Measurements from ENCODE around the gene CFAP90. TPM values are rescaled to one million over a fixed set of nuclear protein-coding genes. Genes with fewer than 3 reads are reported as not detected.

Gene CFAP90, protein sequence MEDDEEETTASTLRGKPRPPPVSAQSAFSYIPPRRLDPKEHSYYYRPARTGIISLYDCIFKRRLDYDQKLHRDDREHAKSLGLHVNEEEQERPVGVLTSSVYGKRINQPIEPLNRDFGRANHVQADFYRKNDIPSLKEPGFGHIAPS
- total RNA-seq = 0.34 TPM in 1 of 2 replicates, not detected in the other

DNA sequence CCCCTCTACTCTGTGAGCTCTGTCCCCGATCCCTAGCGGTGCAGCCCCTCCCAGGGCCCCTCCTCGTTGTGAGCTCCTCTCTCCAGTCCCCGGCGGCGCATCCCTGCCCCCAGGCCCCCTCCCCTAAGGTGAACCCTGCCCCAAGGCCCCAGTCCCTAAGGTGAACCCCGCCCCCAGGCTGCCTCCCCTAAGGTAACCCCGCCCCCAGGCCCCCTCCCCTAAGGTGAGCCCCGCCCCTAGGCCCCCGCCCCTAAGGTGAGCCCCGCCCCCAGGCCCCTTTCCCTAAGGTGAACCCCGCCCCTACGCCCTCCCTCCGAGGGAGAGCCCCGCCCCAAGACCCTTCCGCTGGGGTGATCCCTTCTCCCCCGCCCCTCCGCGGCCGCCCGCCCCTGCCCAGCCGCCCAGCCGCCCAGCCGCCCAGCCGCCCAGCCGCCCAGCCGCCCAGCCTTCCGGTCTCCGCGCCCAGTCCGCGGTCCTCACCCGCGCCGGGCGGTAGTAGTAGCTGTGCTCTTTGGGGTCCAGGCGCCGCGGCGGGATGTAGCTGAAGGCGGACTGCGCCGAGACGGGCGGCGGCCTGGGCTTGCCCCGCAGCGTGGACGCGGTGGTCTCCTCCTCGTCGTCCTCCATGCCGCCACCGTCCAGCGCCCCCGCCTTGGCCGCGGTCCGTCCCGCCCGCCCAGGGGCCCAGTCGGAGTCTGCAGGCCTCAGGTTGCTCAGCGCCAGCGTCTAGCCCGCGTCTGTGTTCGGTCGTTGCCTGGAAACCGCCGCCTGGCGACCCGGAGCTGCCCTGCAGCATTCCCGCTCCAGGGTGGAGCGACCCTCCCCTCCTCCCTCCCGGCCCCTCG is at the start of gene CFAP90:
Gene CFAP90 (minus strand): TSS at position 739 of the 845 bp plus-strand sequence. CDS start 112 bp downstream, at position 627.
- Histone ChIP-seq H3K4me3 (ENCODE audit: low read depth, low read length) (peak within 1 kb of the TSS; percentile 61), H3K36me3 (ENCODE audit: control insufficient read depth, insufficient read depth, low read length) (no peaks in the 10 kb centered on the region), H3K27me3 (ENCODE audit: control insufficient read depth, insufficient read depth, low read length) (peaks cover 12% of the 10 kb centered on the region)
- TF ChIP-seq, protein P1, sequence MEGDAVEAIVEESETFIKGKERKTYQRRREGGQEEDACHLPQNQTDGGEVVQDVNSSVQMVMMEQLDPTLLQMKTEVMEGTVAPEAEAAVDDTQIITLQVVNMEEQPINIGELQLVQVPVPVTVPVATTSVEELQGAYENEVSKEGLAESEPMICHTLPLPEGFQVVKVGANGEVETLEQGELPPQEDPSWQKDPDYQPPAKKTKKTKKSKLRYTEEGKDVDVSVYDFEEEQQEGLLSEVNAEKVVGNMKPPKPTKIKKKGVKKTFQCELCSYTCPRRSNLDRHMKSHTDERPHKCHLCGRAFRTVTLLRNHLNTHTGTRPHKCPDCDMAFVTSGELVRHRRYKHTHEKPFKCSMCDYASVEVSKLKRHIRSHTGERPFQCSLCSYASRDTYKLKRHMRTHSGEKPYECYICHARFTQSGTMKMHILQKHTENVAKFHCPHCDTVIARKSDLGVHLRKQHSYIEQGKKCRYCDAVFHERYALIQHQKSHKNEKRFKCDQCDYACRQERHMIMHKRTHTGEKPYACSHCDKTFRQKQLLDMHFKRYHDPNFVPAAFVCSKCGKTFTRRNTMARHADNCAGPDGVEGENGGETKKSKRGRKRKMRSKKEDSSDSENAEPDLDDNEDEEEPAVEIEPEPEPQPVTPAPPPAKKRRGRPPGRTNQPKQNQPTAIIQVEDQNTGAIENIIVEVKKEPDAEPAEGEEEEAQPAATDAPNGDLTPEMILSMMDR (IDR thresholded peaks at IDR 0.05; ENCODE audit: insufficient read depth, low read length, poor library complexity, severe bottlenecking) = peak; percentile 59
- DNase-seq (ENCODE audit: low read depth) = no peak

DNA sequence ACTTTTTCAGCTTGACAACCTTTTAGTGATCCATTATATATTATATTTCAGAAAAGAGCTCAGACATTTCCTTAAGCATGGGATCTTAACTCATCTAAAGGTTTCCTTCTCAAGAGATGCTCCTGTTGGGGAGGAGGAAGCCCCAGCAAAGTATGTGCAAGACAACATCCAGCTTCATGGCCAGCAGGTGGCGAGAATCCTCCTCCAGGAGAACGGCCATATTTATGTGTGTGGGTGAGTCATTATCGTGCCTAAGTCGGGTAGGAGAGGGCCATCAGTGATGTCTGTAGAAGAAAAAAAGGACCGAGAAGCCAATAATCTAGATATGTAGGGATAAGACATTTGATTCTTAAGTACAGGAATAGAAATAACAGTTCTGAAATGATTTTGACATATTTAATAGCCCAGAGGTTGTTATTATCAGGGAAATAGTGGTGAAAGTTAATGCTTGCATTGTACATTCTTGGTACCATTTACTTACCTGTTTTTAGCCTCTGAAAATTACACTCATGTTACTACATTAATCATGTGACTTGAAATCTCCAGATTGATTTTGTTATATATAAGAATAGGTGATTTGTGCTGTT is 46.2 kb upstream of the CFAP90 start:
- H3K36me3 ChIP-seq (ENCODE audit: control insufficient read depth, insufficient read depth, low read length) = peaks cover 1% of the 10 kb centered on the region
- no peaks in the 10 kb centered on the region for H3K27me3 ChIP-seq (ENCODE audit: control insufficient read depth, insufficient read depth, low read length)
- TF ChIP-seq, protein P1 (IDR thresholded peaks at IDR 0.05; ENCODE audit: insufficient read depth, low read length, poor library complexity, severe bottlenecking) = peak; percentile 27
- no peak for DNase-seq (ENCODE audit: low read depth)
- H3K4me3 ChIP-seq (ENCODE audit: low read depth, low read length) = no peak overlapping the region

DNA sequence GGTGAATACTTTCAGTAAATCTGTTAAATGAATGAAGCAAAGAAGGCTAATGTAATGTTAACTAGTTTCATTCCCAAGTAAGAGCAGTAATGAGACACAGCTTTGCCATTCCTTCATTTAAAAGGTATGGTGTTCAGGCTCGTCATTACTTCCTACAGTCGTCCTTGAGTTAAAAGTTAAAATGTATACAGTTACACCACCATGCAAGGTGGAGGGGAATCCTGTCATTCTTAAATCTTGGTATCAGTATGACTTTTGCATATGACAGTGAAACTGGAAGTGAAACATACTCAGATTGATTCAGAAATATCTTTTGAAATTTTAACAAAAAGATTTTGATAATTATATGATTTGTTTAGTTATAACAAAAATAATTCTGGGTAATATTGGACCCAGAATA is 43.9 kb upstream of the CFAP90 start:
- Histone ChIP-seq H3K36me3 (ENCODE audit: control insufficient read depth, insufficient read depth, low read length) (peaks cover under 1% of the 10 kb centered on the region), H3K4me3 (ENCODE audit: low read depth, low read length) (no peak overlapping the region)

DNA sequence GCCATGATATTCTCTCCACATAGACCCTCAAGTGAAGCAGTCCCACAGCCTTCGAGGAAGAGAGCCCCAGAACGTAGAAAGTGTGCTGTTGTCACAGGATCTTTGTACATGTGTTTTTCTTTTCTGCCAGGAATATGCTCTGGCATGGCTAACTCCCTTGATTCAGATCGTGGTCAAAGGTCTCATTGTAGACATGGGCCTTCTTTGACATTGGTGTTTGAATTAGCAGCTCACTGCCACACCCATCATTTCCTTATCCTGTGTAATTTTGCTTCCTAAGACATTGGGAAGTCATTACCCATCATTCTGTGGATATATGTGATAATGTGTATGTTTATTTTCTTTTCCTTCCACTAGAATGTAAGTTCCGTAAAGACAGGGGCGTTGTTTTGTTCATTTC is 43.5 kb upstream of the CFAP90 start:
- TF ChIP-seq, protein P1 (IDR thresholded peaks at IDR 0.05; ENCODE audit: insufficient read depth, low read length, poor library complexity, severe bottlenecking) = no peak
- Histone ChIP-seq H3K36me3 (ENCODE audit: control insufficient read depth, insufficient read depth, low read length) (peaks cover 1% of the 10 kb centered on the region), H3K27me3 (ENCODE audit: control insufficient read depth, insufficient read depth, low read length) (no peaks in the 10 kb centered on the region), H3K4me3 (ENCODE audit: low read depth, low read length) (no peak overlapping the region)
- DNase-seq (ENCODE audit: low read depth) = no peak

More for the DNA sequence above, 43.9 kb upstream of the CFAP90 start:
- no peak for DNase-seq (ENCODE audit: low read depth)
- H3K27me3 ChIP-seq (ENCODE audit: control insufficient read depth, insufficient read depth, low read length) = no peaks in the 10 kb centered on the region
- TF ChIP-seq, protein P1 (IDR thresholded peaks at IDR 0.05; ENCODE audit: insufficient read depth, low read length, poor library complexity, severe bottlenecking) = no peak

DNA sequence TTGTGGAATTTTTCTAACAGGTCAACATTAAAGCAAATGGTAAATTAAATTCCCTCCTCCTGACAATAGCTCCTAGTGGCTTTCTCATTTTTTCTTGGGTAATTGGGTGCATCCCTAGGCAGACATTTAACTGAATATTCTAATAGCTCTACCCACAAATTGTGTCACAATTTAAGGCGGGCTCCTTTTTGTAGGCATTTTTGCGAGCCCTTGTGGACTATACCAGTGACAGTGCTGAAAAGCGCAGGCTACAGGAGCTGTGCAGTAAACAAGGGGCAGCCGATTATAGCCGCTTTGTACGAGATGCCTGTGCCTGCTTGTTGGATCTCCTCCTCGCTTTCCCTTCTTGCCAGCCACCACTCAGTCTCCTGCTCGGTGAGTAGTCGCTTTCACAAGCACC is 38.0 kb upstream of the CFAP90 start:
- H3K36me3 ChIP-seq (ENCODE audit: control insufficient read depth, insufficient read depth, low read length) = peaks cover 4% of the 10 kb centered on the region
- TF ChIP-seq, protein P1 (IDR thresholded peaks at IDR 0.05; ENCODE audit: insufficient read depth, low read length, poor library complexity, severe bottlenecking) = no peak
- DNase-seq (ENCODE audit: low read depth) = no peak

More for the DNA sequence above, 38.0 kb upstream of the CFAP90 start:
- Histone ChIP-seq H3K27me3 (ENCODE audit: control insufficient read depth, insufficient read depth, low read length) (no peaks in the 10 kb centered on the region), H3K4me3 (ENCODE audit: low read depth, low read length) (no peak overlapping the region)
